Endodermal cell (in vitro differentiated cells): ENCODE data around the gene GDF10. TPM values are rescaled to one million over a fixed set of nuclear protein-coding genes. Genes with fewer than 3 reads are reported as not detected.
A peak's percentile ranks its signal among the peaks of the same experiment; 100 is the strongest.

Experiments used
- DNase-seq: peaks from one replicate; pipeline ENCODE4 v3.0.0-alpha.2; 2017
- H3K27ac ChIP-seq: 2 replicates; pipeline ENCODE4 v1.5.1; 2013; ENCODE audit warnings: mild to moderate bottlenecking, low read depth, low read length, moderate library complexity
- H3K27me3 ChIP-seq: 2 replicates; pipeline ENCODE4 v1.6.1; 2013; ENCODE audit warnings: mild to moderate bottlenecking, low read length, moderate library complexity; ENCODE audit not compliant: insufficient read depth, control insufficient read depth, poor library complexity, severe bottlenecking
- H3K36me3 ChIP-seq: 2 replicates; pipeline ENCODE4 v1.7.0; 2013; ENCODE audit warnings: mild to moderate bottlenecking, low read length, moderate library complexity; ENCODE audit not compliant: control insufficient read depth, insufficient read depth
- H3K4me1 ChIP-seq: one replicate; pipeline ENCODE4 v1.7.0; 2013; ENCODE audit warnings: low read length; ENCODE audit not compliant: control insufficient read depth, insufficient read depth
- H3K4me3 ChIP-seq: 2 replicates; pipeline ENCODE4 v1.5.1; 2013; ENCODE audit warnings: mild to moderate bottlenecking, low read length, moderate library complexity
- H3K9ac ChIP-seq: 2 replicates; pipeline ENCODE4 v1.6.1; 2013; ENCODE audit warnings: mild to moderate bottlenecking, low read length, moderate library complexity; ENCODE audit not compliant: poor library complexity, severe bottlenecking; ENCODE audit errors: extremely low read depth
- H3K9me3 ChIP-seq: 2 replicates; pipeline ENCODE4 v1.6.1; 2013; ENCODE audit warnings: mild to moderate bottlenecking, low read length, moderate library complexity; ENCODE audit not compliant: control insufficient read depth
- H3K27ac Mint-ChIP-seq: 2 replicates; pipeline ENCODE4 v1.8.0; 2020; ENCODE audit warnings: mixed read lengths
- H3K27me3 Mint-ChIP-seq: 2 replicates; pipeline ENCODE4 v1.8.0; 2021; ENCODE audit warnings: mild to moderate bottlenecking, mixed read lengths; ENCODE audit not compliant: insufficient read depth
- H3K36me3 Mint-ChIP-seq: 2 replicates; pipeline ENCODE4 v1.8.0; 2020; ENCODE audit warnings: low read depth, mixed read lengths
- H3K4me1 Mint-ChIP-seq: 2 replicates; pipeline ENCODE4 v1.8.0; 2020; ENCODE audit warnings: mixed read lengths
- H3K4me3 Mint-ChIP-seq: 2 replicates; pipeline ENCODE4 v1.8.0; 2020; ENCODE audit warnings: mild to moderate bottlenecking, moderate library complexity, mixed read lengths
- H3K9me3 Mint-ChIP-seq: 2 replicates; pipeline ENCODE4 v1.8.0; 2020; ENCODE audit warnings: mild to moderate bottlenecking, mixed read lengths
- CTCF ChIP-seq: fragments of 200-600 bp; sonication (generic); conservative IDR thresholded peaks from 2 replicates; pipeline ENCODE4 v1.5.0; 2021; ENCODE audit warnings: antibody characterized with exemption, mild to moderate bottlenecking
- WGBS, 2 experiments: methylation state at CpG; one replicate each; pipeline versions ENCODE4 v1.1.5 to v1.1.7; 2013; ENCODE audit warnings: missing lambda C conversion rate in 2 of 2, mixed read lengths in 1 of 2; ENCODE audit not compliant: insufficient coverage in 1 of 2, insufficient read length in 1 of 2; 5-methylcytosine and 5-hydroxymethylcytosine counted together
- total RNA-seq, 2 donors: library from RNA; stranded (reverse); fragmentation: NEBNext Ultra II Directional in 1 of 2; extraction: Animal tissue kit (Norgen Biotek cat#: 25700) in 1 of 2; gene quantifications; 2 replicates in 1 of 2; 3 replicates in 1 of 2; pipeline ENCODE4 v1.2.1, GENCODE V29; 2021

The GDF10 gene
- total RNA-seq, 2 donors from 2014 or later = not detected

- 85 to 100% methylated on average over 2 of the region's 2 CpGs for WGBS, 2 experiments
- Histone ChIP-seq H3K4me1 (no peaks in the 10 kb centered on the region), H3K9ac (no peak overlapping the region), H3K27ac (no peak overlapping the region), H3K9me3 (no peaks in the 10 kb centered on the region), H3K27me3 (no peaks in the 10 kb centered on the region), H3K36me3 (no peaks in the 10 kb centered on the region), H3K4me3 (no peak overlapping the region)
- H3K36me3 Mint-ChIP-seq = no peaks in the 10 kb centered on the region
- H3K27ac Mint-ChIP-seq = no peak overlapping the region
- peaks cover 6% of the 10 kb centered on the region for H3K27me3 Mint-ChIP-seq
- no peak for DNase-seq
- no peak for TF ChIP-seq CTCF
- no peaks in the 10 kb centered on the region for H3K9me3 Mint-ChIP-seq
- H3K4me3 Mint-ChIP-seq = no peak overlapping the region
- H3K4me1 Mint-ChIP-seq = no peaks in the 10 kb centered on the region
Observed at GRCh38 chr10:47279276-47279675, 20.7 kb upstream of the GDF10 start.

- no peaks in the 10 kb centered on the region for H3K9me3 ChIP-seq
- Mint-ChIP-seq H3K4me3 (no peak overlapping the region), H3K9me3 (no peaks in the 10 kb centered on the region), H3K27me3 (peaks cover 13% of the 10 kb centered on the region), H3K36me3 (no peaks in the 10 kb centered on the region), H3K27ac (no peak overlapping the region), H3K4me1 (no peaks in the 10 kb centered on the region)
- 87 to 100% methylated on average over 2 to 6 of the region's 6 CpGs for WGBS, 2 experiments
- no peaks in the 10 kb centered on the region for H3K4me1 ChIP-seq
- H3K36me3 ChIP-seq = no peaks in the 10 kb centered on the region
- DNase-seq = peak; percentile 30
- no peak for TF ChIP-seq CTCF
- no peaks in the 10 kb centered on the region for H3K27me3 ChIP-seq
- no peak overlapping the region for H3K9ac ChIP-seq
- no peak overlapping the region for H3K27ac ChIP-seq
- no peak overlapping the region for H3K4me3 ChIP-seq
Observed at GRCh38 chr10:47282005-47282656, 17.9 kb upstream of the GDF10 start.

GRCh38 chr10:47282657-47283018, 17.4 kb upstream of the GDF10 start:
- H3K9me3 Mint-ChIP-seq = no peaks in the 10 kb centered on the region
- H3K9ac ChIP-seq = no peak overlapping the region
- no peak for TF ChIP-seq CTCF
- no peaks in the 10 kb centered on the region for H3K4me1 Mint-ChIP-seq
- no peak overlapping the region for H3K27ac Mint-ChIP-seq
- H3K27me3 ChIP-seq = no peaks in the 10 kb centered on the region
- H3K4me3 ChIP-seq = no peak overlapping the region
- no peak overlapping the region for H3K27ac ChIP-seq
- H3K4me3 Mint-ChIP-seq = no peak overlapping the region
- no peaks in the 10 kb centered on the region for H3K9me3 ChIP-seq
- H3K36me3 Mint-ChIP-seq = no peaks in the 10 kb centered on the region
- H3K36me3 ChIP-seq = no peaks in the 10 kb centered on the region
- H3K27me3 Mint-ChIP-seq = peaks cover 13% of the 10 kb centered on the region
- no peak for DNase-seq
- WGBS, 2 experiments = 89 to 94% methylated on average over 3 to 5 of the region's 6 CpGs
- H3K4me1 ChIP-seq = no peaks in the 10 kb centered on the region
